Smooth muscle cell (in vitro differentiated cells): ENCODE data around the gene MGAT1. TPM values are rescaled to one million over a fixed set of nuclear protein-coding genes. Genes with fewer than 3 reads are reported as not detected.

ENCODE experiments used
- DNase-seq: peaks from one replicate; lab custom pipeline; 2025; ENCODE audit not compliant: unreplicated experiment; lab: John Stamatoyannopoulos, UW
- H2AFZ ChIP-seq: fragments of 200-600 bp; sonication (generic); 2 replicates; pipeline ENCODE4 v1.6.0; 2016; ENCODE audit warnings: antibody characterized with exemption, low read depth, mild to moderate bottlenecking
- H3F3A ChIP-seq: fragments of 200-600 bp; sonication (generic); 2 replicates; pipeline ENCODE4 v1.6.0; 2017; ENCODE audit warnings: antibody characterized with exemption, low read depth
- H3K27ac ChIP-seq: fragments of 200-600 bp; sonication (generic); 2 replicates; pipeline ENCODE4 v1.5.1; 2016; ENCODE audit warnings: low read depth, mild to moderate bottlenecking
- H3K27me3 ChIP-seq: fragments of 200-600 bp; sonication (generic); 2 replicates; pipeline ENCODE4 v1.6.1; 2016; ENCODE audit warnings: low read depth, mild to moderate bottlenecking
- H3K36me3 ChIP-seq: fragments of 200-600 bp; sonication (generic); 2 replicates; pipeline ENCODE4 v1.5.1; 2016; ENCODE audit warnings: low read depth
- H3K4me1 ChIP-seq: fragments of 200-600 bp; sonication (generic); 2 replicates; pipeline ENCODE4 v1.5.1; 2016; ENCODE audit warnings: low read depth
- H3K4me2 ChIP-seq: fragments of 200-600 bp; sonication (generic); 2 replicates; pipeline ENCODE4 v1.6.0; 2016; ENCODE audit warnings: mild to moderate bottlenecking
- H3K4me3 ChIP-seq: fragments of 200-600 bp; sonication (generic); 2 replicates; pipeline ENCODE4 v1.5.1; 2016; ENCODE audit warnings: mild to moderate bottlenecking
- H3K79me2 ChIP-seq: fragments of 200-600 bp; sonication (generic); 2 replicates; pipeline ENCODE4 v1.6.0; 2016; ENCODE audit warnings: low read depth, mild to moderate bottlenecking
- H3K9ac ChIP-seq: fragments of 200-600 bp; sonication (generic); 2 replicates; pipeline ENCODE4 v1.6.0; 2016; ENCODE audit warnings: low read depth
- H3K9me3 ChIP-seq: fragments of 200-600 bp; sonication (generic); replicated peaks from 2 replicates; pipeline ENCODE4 v1.5.1; 2016; ENCODE audit warnings: low read depth
- H4K20me1 ChIP-seq: fragments of 200-600 bp; sonication (generic); 2 replicates; pipeline ENCODE4 v1.6.0; 2016; ENCODE audit warnings: low read depth
- WGBS: methylation state at CpG from one replicate; pipeline ENCODE4 v1.1.7; 2016; ENCODE audit warnings: low lambda C conversion rate; 5-methylcytosine and 5-hydroxymethylcytosine counted together
- polyA plus RNA-seq: library from polyadenylated mRNA; unstranded; fragments of >200 nt; fragmentation: Nextera tagmentation; extraction: Ambion mirVana; gene quantifications from 2 replicates; pipeline ENCODE4 v1.2.1, GENCODE V29; 2016
- total RNA-seq: library from RNA; depleted of rRNA; stranded (reverse); fragments of >200 nt; gene quantifications from 2 replicates; pipeline ENCODE4 v1.2.3, GENCODE V29; 2014
- TF ChIP-seq, protein P1 (sequence below): fragments of 200-600 bp; sonication (generic); IDR thresholded peaks from 2 replicates; pipeline ENCODE4 v1.5.1; 2017; ENCODE audit warnings: borderline replicate concordance, mild to moderate bottlenecking, antibody characterized with exemption; ENCODE audit not compliant: insufficient read depth, poor library complexity, severe bottlenecking

MGAT1 gene
- total and polyA plus RNA-seq, 2 experiments from 2014 or later = 128 to 161 TPM

GRCh38 chr5:180785121-180785781 is 17.4 kb downstream of the MGAT1 start:
- H2AFZ ChIP-seq = no peak overlapping the region
- 45% methylated on average over 15 of the region's 15 CpGs for WGBS
- H3K4me3 ChIP-seq = peak overlapping the region; percentile 4
- H3K36me3 ChIP-seq = no peaks in the 10 kb centered on the region
- peak overlapping the region; percentile 60 for H3K4me2 ChIP-seq
- H3K79me2 ChIP-seq = peaks cover 13% of the 10 kb centered on the region
- peak overlapping the region; percentile 81 for H3K27ac ChIP-seq
- H3K9ac ChIP-seq = no peak overlapping the region
- H3K27me3 ChIP-seq = no peaks in the 10 kb centered on the region
- H3K4me1 ChIP-seq = peaks cover 33% of the 10 kb centered on the region
- H4K20me1 ChIP-seq = peaks cover 54% of the 10 kb centered on the region
- H3F3A ChIP-seq = peaks cover 29% of the 10 kb centered on the region
- TF ChIP-seq, protein P1, sequence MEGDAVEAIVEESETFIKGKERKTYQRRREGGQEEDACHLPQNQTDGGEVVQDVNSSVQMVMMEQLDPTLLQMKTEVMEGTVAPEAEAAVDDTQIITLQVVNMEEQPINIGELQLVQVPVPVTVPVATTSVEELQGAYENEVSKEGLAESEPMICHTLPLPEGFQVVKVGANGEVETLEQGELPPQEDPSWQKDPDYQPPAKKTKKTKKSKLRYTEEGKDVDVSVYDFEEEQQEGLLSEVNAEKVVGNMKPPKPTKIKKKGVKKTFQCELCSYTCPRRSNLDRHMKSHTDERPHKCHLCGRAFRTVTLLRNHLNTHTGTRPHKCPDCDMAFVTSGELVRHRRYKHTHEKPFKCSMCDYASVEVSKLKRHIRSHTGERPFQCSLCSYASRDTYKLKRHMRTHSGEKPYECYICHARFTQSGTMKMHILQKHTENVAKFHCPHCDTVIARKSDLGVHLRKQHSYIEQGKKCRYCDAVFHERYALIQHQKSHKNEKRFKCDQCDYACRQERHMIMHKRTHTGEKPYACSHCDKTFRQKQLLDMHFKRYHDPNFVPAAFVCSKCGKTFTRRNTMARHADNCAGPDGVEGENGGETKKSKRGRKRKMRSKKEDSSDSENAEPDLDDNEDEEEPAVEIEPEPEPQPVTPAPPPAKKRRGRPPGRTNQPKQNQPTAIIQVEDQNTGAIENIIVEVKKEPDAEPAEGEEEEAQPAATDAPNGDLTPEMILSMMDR = no peak
- no peaks in the 10 kb centered on the region for H3K9me3 ChIP-seq
- no peak for DNase-seq

DNA sequence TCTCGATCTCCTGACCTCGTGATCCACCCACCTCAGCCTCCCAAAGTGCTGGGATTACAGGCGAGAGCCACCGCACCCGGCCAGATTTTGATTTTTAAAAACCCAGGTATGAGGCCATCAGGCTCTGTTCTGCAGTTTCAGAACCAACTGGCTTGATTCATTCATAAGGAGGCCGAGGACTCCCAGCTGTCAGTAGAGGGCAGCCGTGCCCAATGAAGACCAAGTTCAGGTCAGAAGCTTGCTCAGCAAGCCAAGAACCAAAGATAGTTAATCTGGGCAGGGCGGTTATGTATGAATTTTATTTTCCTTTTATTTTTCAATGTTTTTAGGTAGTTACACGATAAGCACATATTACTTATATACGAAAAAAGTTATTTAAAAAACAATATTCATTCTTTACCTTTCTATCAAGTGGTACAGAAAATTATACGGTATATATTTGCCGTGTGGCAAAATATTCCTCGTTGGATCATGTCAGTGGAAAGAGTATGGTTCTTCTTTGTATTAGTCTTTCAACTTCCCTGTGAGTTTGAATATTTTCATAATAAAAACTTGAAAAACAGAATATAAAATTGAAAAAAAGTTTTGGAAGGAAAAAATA is 18.0 kb downstream of the MGAT1 start:
- peaks cover 48% of the 10 kb centered on the region for H4K20me1 ChIP-seq
- TF ChIP-seq, protein P1 = peak; percentile 64
- no peaks in the 10 kb centered on the region for H3K27me3 ChIP-seq
- no peaks in the 10 kb centered on the region for H3K9me3 ChIP-seq
- peaks cover 33% of the 10 kb centered on the region for H3K4me1 ChIP-seq
- no peak for DNase-seq
- 50% methylated on average over 12 of the region's 13 CpGs for WGBS
- peaks cover 6% of the 10 kb centered on the region for H3K79me2 ChIP-seq
- no peak overlapping the region for H3K4me3 ChIP-seq
- H3K36me3 ChIP-seq = no peaks in the 10 kb centered on the region
- H2AFZ ChIP-seq = no peak overlapping the region
- H3K9ac ChIP-seq = no peak overlapping the region
- peaks cover 29% of the 10 kb centered on the region for H3F3A ChIP-seq
- H3K4me2 ChIP-seq = peak overlapping the region; percentile 60
- H3K27ac ChIP-seq = peak overlapping the region; percentile 81

- 89% methylated on average over 12 of the region's 12 CpGs for WGBS
- H3K4me2 ChIP-seq = no peak overlapping the region
- H3K4me1 ChIP-seq = peaks cover 33% of the 10 kb centered on the region
- no peaks in the 10 kb centered on the region for H3K36me3 ChIP-seq
- no peak overlapping the region for H3K4me3 ChIP-seq
- no peak for DNase-seq
- H3K79me2 ChIP-seq = no peaks in the 10 kb centered on the region
- peaks cover 39% of the 10 kb centered on the region for H4K20me1 ChIP-seq
- H3K27ac ChIP-seq = no peak overlapping the region
- H3K27me3 ChIP-seq = no peaks in the 10 kb centered on the region
- TF ChIP-seq, protein P1 = no peak
- H2AFZ ChIP-seq = no peak overlapping the region
- no peaks in the 10 kb centered on the region for H3K9me3 ChIP-seq
- H3F3A ChIP-seq = peaks cover 29% of the 10 kb centered on the region
- no peak overlapping the region for H3K9ac ChIP-seq
These were observed 19.1 kb downstream of the MGAT1 start for GRCh38 chr5:180783340-180784052.
